MCF 10A (cell line): Measurements from ENCODE around the gene CCN5. TPM values are rescaled to one million over a fixed set of nuclear protein-coding genes. Genes with fewer than 3 reads are reported as not detected.

Experiments
- BruUV-seq: library from RNA; stranded (reverse); fragments of 400-500 nt; replicated peaks from 2 replicates; lab custom pipeline; 2021; lab: Mats Ljungman, UMichigan
- CTCF ChIA-PET: fragments of 300-600 bp; sonication (Branson Sonifier 250); formaldehyde crosslinking; extraction: SDS; loops from one replicate; lab custom pipeline; 2021; ENCODE audit warnings: antibody characterized with exemption, inconsistent platforms; lab: Yijun Ruan, JAX
- POLR2A ChIA-PET: fragments of 300-600, 350-650 bp; sonication (Branson Sonifier 250); formaldehyde crosslinking; extraction: SDS; loops from one replicate; lab custom pipeline; 2020; ENCODE audit warnings: antibody characterized with exemption, inconsistent platforms; lab: Yijun Ruan, JAX
- DNase-seq: peaks from one replicate; pipeline ENCODE4 v3.0.0-alpha.2; 2018; ENCODE audit not compliant: unreplicated experiment
- H3K27ac Mint-ChIP-seq: one replicate; pipeline ENCODE4 v1.8.0; 2022; ENCODE audit warnings: mild to moderate bottlenecking, low read depth, mixed read lengths; ENCODE audit not compliant: unreplicated experiment
- H3K27me3 Mint-ChIP-seq: one replicate; pipeline ENCODE4 v1.8.0; 2022; ENCODE audit warnings: mixed read lengths; ENCODE audit not compliant: insufficient read depth, unreplicated experiment
- H3K36me3 Mint-ChIP-seq: one replicate; pipeline ENCODE4 v1.8.0; 2022; ENCODE audit warnings: mild to moderate bottlenecking, moderate library complexity, mixed read lengths; ENCODE audit not compliant: insufficient read depth, unreplicated experiment
- H3K4me1 Mint-ChIP-seq: one replicate; pipeline ENCODE4 v1.8.0; 2022; ENCODE audit warnings: mixed read lengths; ENCODE audit not compliant: insufficient read depth, unreplicated experiment
- H3K4me3 Mint-ChIP-seq: one replicate; pipeline ENCODE4 v1.8.0; 2022; ENCODE audit warnings: mild to moderate bottlenecking, moderate library complexity, mixed read lengths; ENCODE audit not compliant: unreplicated experiment
- H3K9me3 Mint-ChIP-seq: one replicate; pipeline ENCODE4 v1.8.0; 2022; ENCODE audit warnings: mixed read lengths; ENCODE audit not compliant: unreplicated experiment
- CTCF ChIP-seq: fragments of 200-600 bp; IDR thresholded peaks from one replicate; pipeline ENCODE4 v1.8.0; 2022; ENCODE audit warnings: antibody characterized with exemption, mild to moderate bottlenecking; ENCODE audit not compliant: unreplicated experiment
- intact Hi-C: fragments of 100-400 bp; cut with micrococcal nuclease; formaldehyde crosslinking; loops from 2 replicates; pipeline ENCODE4 v1.14.1; 2022
- total RNA-seq: library from RNA; stranded (reverse); gene quantifications from 2 replicates; pipeline ENCODE4 v1.2.3, GENCODE V29; 2022

The CCN5 gene
- total RNA-seq, 1 experiment from 2014 or later = 1.4 TPM

- no peaks in the 10 kb centered on the region for H3K27me3 Mint-ChIP-seq
- TF ChIP-seq CTCF = no peak
- no peak for DNase-seq
- H3K4me1 Mint-ChIP-seq = peaks cover 31% of the 10 kb centered on the region
- CTCF ChIA-PET = interaction anchor here (0.6 to 4.7 kb wide), 6 partner anchors 9 to 190 kb away, joined by 3 to 36 read pairs (median 7); no protein-coding TSS in a partner anchor
- BruUV-seq = no TSS peak
- H3K27ac Mint-ChIP-seq = peak overlapping the region; percentile 90
- POLR2A ChIA-PET = interaction anchor here (0.6 to 9.2 kb wide), 11 partner anchors 9 to 171 kb away, joined by 3 to 138 read pairs (median 5); partner anchors contain the start of gene YWHAB
- no peaks in the 10 kb centered on the region for H3K9me3 Mint-ChIP-seq
- no peak overlapping the region for H3K4me3 Mint-ChIP-seq
- intact Hi-C loops = loop anchor here (1.0 kb wide), 1 partner anchor 8 kb away; no protein-coding TSS in a partner anchor
- H3K36me3 Mint-ChIP-seq = peaks cover 17% of the 10 kb centered on the region
Observed at GRCh38 chr20:44721785-44722054, 6.6 kb downstream of the CCN5 start.

- H3K27ac Mint-ChIP-seq = peak overlapping the region; percentile 35
- H3K9me3 Mint-ChIP-seq = no peaks in the 10 kb centered on the region
- POLR2A ChIA-PET = interaction anchor here (0.8 to 1.5 kb wide), 2 partner anchors 9 to 162 kb away, joined by 3 read pairs; partner anchors contain the start of gene YWHAB
- H3K27me3 Mint-ChIP-seq = no peaks in the 10 kb centered on the region
- DNase-seq = no peak
- CTCF ChIA-PET = interaction anchor here (0.7 to 4.7 kb wide), 4 partner anchors 8 to 40 kb away, joined by 3 to 36 read pairs (median 16); partner anchors contain the start of gene CCN5
- BruUV-seq = no TSS peak
- H3K36me3 Mint-ChIP-seq = peaks cover 18% of the 10 kb centered on the region
- H3K4me3 Mint-ChIP-seq = no peak overlapping the region
- peaks cover 34% of the 10 kb centered on the region for H3K4me1 Mint-ChIP-seq
- intact Hi-C loops = no loop called here
- TF ChIP-seq CTCF = no peak
Observed at GRCh38 chr20:44722990-44723389, 7.8 kb downstream of the CCN5 start.

GRCh38 chr20:44723391-44723790 is 8.2 kb downstream of the CCN5 start:
- Mint-ChIP-seq H3K4me3 (no peak overlapping the region), H3K27ac (no peak overlapping the region), H3K36me3 (peaks cover 18% of the 10 kb centered on the region), H3K9me3 (no peaks in the 10 kb centered on the region), H3K4me1 (peaks cover 34% of the 10 kb centered on the region), H3K27me3 (no peaks in the 10 kb centered on the region)
- TF ChIP-seq CTCF = no peak
- ChIA-PET CTCF (interaction anchor here (0.7 to 4.7 kb wide), 6 partner anchors 9 to 42 kb away, joined by 3 to 36 read pairs (median 4); partner anchors contain the start of gene CCN5), POLR2A (interaction anchor here (0.6 to 1.5 kb wide), 4 partner anchors 9 to 1152 kb away, joined by 3 read pairs; partner anchors contain the start of gene YWHAB)
- BruUV-seq = no TSS peak
- DNase-seq = no peak
- intact Hi-C loops = no loop called here

GRCh38 chr20:44723798-44724362 is 8.7 kb downstream of the CCN5 start:
- POLR2A ChIA-PET = interaction anchor here (0.5 to 1.5 kb wide), 4 partner anchors 22 to 1152 kb away, joined by 3 read pairs; partner anchors contain the start of gene YWHAB
- no peak for TF ChIP-seq CTCF
- Mint-ChIP-seq H3K36me3 (peaks cover 18% of the 10 kb centered on the region), H3K9me3 (no peaks in the 10 kb centered on the region), H3K4me1 (peaks cover 39% of the 10 kb centered on the region), H3K27ac (no peak overlapping the region), H3K4me3 (no peak overlapping the region), H3K27me3 (no peaks in the 10 kb centered on the region)
- no peak for DNase-seq
- intact Hi-C loops = no loop called here
- no TSS peak for BruUV-seq
- CTCF ChIA-PET = interaction anchor here (0.6 to 4.7 kb wide), 7 partner anchors 9 to 588 kb away, joined by 3 to 36 read pairs (median 3); partner anchors contain the start of gene CCN5
